ENCODE measurements around the gene PPP6R3.
"Not testable (repeated sequence)": the region's sequence is repeated elsewhere in the genome, so short reads cannot be mapped to it uniquely, and the experiment has no call there.

PPP6R3 gene

GRCh38 chr11:68436162-68436888 lies 24.2 kb upstream of the PPP6R3 start:
- DNase-seq: no peak

GRCh38 chr11:68436985-68437926 lies 23.3 kb upstream of the PPP6R3 start:
- DNase-seq: no peak

- DNase-seq: no peak
Observed at GRCh38 chr11:68437927-68438657, 22.5 kb upstream of the PPP6R3 start.

GRCh38 chr11:68438658-68439259 lies 21.8 kb upstream of the PPP6R3 start:
- no peak for DNase-seq

GRCh38 chr11:68439355-68440065 lies 21.0 kb upstream of the PPP6R3 start:
- no peak for DNase-seq

- no peak for DNase-seq
Observed at GRCh38 chr11:68440224-68440623, 20.3 kb upstream of the PPP6R3 start.

GRCh38 chr11:68441466-68442230 lies 18.9 kb upstream of the PPP6R3 start:
- no peak for DNase-seq

- DNase-seq: no peak
Observed at GRCh38 chr11:68442433-68442832, 18.1 kb upstream of the PPP6R3 start.

- no peak for DNase-seq
Observed at GRCh38 chr11:68444566-68444965, 16.0 kb upstream of the PPP6R3 start.

GRCh38 chr11:68445531-68446035 lies 15.0 kb upstream of the PPP6R3 start:
- no peak for DNase-seq

- no peak for DNase-seq
Observed at GRCh38 chr11:68446046-68446725, 14.4 kb upstream of the PPP6R3 start.

GRCh38 chr11:68447015-68447801 lies 13.3 kb upstream of the PPP6R3 start:
- peak; percentile 67 for DNase-seq

- not testable (repeated sequence) for DNase-seq
Observed at GRCh38 chr11:68447914-68448313, 12.6 kb upstream of the PPP6R3 start.

GRCh38 chr11:68448604-68449011 lies 11.9 kb upstream of the PPP6R3 start:
- no peak for DNase-seq

- DNase-seq: no peak
Observed at GRCh38 chr11:68449951-68450350, 10.6 kb upstream of the PPP6R3 start.

GRCh38 chr11:68450711-68451110 lies 9.8 kb upstream of the PPP6R3 start:
- DNase-seq: no peak

GRCh38 chr11:68454767-68455166 lies 5.8 kb upstream of the PPP6R3 start:
- DNase-seq: no peak

GRCh38 chr11:68455485-68455884 lies 5.1 kb upstream of the PPP6R3 start:
- no peak for DNase-seq

- DNase-seq: no peak
Observed at GRCh38 chr11:68457216-68457897, 3.2 kb upstream of the PPP6R3 start.
